22Rv1 (cell line): ENCODE data around the gene IL2RA.

Source experiments
- H3K27ac ChIP-seq: fragments of 450-650 bp; 2 replicates; pipeline ENCODE4 v1.5.1; 2017
- CTCF ChIP-seq: fragments of 450-650 bp; IDR thresholded peaks from 2 replicates; pipeline ENCODE4 v1.5.1; 2017; ENCODE audit warnings: mild to moderate bottlenecking
- ZFX ChIP-seq: fragments of 450-650 bp; IDR thresholded peaks from 2 replicates; pipeline ENCODE4 v1.6.1; 2017; ENCODE audit warnings: antibody characterized with exemption, borderline replicate concordance

IL2RA gene

GRCh38 chr10:6056411-6057135 lies 5.6 kb downstream of the IL2RA start:
- no peak for TF ChIP-seq ZFX
- no peak for TF ChIP-seq CTCF
- no peak overlapping the region for H3K27ac ChIP-seq

DNA sequence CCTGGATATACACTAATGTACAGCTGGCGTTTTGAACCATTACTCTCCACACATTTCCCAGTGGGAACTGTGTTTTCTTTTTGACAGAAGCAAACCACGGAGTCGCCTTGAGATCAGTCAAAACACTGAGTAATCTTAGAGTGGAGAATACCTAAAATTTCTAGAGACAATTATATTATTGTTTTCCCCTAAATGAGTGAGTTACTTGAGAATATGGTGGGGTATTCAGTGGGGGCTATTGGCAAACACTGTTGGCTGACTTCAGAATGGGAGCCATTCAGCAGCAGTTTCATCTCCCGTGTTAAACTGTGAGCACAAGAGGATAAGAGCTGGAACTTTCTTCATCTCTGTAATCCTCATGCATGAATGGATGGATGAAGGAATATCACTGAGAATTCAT lies 6.2 kb downstream of the IL2RA start:
- no peak for TF ChIP-seq ZFX
- TF ChIP-seq CTCF: no peak
- no peak overlapping the region for H3K27ac ChIP-seq

DNA sequence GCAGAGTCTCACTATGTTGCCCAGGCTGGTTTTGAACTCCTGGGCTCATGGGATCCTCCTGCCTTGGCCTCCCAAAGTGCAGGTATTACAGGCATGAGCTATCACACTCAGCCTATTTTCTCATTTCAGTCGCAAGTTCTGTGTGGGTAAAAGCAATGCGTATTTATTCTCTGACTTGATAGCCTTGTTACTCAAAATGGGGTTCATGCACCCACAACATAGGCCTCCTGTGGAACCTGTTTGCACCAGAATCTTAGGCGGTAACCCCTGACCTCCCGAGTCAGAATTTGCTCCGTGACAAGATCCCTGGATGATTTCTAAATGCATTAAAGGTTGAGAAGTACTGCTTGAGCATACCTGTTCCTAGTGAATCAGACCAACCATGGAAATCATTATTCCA lies 7.3 kb downstream of the IL2RA start:
- H3K27ac ChIP-seq: no peak overlapping the region
- no peak for TF ChIP-seq CTCF
- TF ChIP-seq ZFX: no peak

GRCh38 chr10:6053816-6054631 lies 8.1 kb downstream of the IL2RA start:
- no peak overlapping the region for H3K27ac ChIP-seq

GRCh38 chr10:6053303-6053702 lies 8.9 kb downstream of the IL2RA start:
- no peak for TF ChIP-seq CTCF
- TF ChIP-seq ZFX: no peak
- no peak overlapping the region for H3K27ac ChIP-seq

More at GRCh38 chr10:6053816-6054631, 8.1 kb downstream of the IL2RA start:
- no peak for TF ChIP-seq CTCF
- TF ChIP-seq ZFX: no peak

DNA sequence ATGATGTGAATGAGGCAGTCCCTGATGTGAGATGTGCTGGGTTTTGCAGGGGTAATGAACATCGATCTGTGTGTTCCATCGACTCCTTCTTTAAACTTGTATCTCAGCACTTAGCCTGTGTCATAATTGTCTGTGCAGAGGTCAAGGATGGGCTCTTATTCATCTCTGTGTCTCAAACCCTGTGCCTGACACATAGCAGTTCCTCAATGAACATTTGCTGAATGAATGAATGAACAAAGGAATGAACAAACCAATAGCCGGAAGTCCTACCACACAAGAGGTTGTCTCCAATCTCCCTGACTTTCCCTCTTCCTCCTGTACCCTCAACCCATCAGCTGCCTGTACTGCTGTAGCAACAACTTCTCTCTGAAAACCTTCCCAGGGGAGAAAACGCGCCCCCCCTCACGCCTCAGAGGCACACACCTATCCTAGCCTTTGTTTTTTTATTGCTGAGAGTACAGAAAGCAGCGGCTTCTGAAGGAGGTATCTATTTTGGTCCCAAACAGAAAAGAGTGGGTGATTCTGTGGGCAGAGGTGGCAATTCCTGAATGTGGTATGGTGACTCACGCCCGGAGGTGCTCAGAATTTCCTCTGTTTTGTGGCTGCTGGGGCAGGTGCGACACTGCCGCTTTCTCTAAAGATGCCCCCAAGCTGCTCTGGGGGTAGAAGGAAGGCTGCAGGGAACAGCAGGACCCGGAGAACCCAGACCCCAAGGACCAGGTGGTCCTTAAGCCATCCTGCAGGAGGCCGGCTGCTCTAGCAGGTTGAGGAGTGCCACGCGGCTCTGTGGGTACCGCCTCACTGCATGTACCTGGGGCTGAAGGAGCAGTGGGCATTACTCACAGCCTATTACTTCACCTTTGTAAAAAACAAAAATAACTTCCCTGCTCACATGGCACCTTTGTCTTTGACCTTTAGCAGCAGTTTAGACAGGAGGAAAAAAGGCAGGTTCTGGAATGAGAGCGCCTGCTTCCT lies 9.6 kb downstream of the IL2RA start:
- TF ChIP-seq ZFX (no peak), CTCF (no peak)
- no peak overlapping the region for H3K27ac ChIP-seq
